GM21526 (cell line): ENCODE results near the gene PPP2R5C.
A peak's percentile ranks its signal among the peaks of the same experiment; 100 is the strongest.
"Not testable (repeated sequence)": the region's sequence is repeated elsewhere in the genome, so short reads cannot be mapped to it uniquely, and the experiment has no call there.

ENCODE experiments used
- ATAC-seq: cut with Tn5 transposase; IDR thresholded peaks from one replicate; pipeline ENCODE4 v1.9.1; 2021; ENCODE audit warnings: moderate library complexity; ENCODE audit not compliant: unreplicated experiment, low FRiP score

Gene PPP2R5C

GRCh38 chr14:101749756-101750155 is 11.8 kb upstream of the PPP2R5C start:
- ATAC-seq: not testable (repeated sequence)

DNA sequence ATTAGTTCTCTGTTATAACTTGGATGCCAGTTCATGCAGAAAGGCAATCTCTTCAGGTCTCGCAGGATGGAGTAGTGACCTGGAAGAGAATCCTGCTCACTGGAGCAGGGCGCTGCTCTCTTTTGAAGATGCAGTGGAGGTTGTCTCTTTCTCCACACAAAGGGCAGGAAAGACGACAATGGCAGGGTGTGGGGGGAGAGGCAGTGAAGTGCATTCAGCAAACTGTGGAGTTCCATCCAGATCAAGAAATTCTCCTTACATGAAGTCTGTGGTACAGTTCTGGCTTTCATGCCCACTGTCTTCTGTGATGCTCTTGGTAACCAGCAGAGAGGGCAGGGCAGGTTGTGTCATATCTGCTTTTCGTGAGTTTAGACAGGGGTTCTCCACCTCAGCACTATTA is 6.6 kb upstream of the PPP2R5C start:
- no peak for ATAC-seq

DNA sequence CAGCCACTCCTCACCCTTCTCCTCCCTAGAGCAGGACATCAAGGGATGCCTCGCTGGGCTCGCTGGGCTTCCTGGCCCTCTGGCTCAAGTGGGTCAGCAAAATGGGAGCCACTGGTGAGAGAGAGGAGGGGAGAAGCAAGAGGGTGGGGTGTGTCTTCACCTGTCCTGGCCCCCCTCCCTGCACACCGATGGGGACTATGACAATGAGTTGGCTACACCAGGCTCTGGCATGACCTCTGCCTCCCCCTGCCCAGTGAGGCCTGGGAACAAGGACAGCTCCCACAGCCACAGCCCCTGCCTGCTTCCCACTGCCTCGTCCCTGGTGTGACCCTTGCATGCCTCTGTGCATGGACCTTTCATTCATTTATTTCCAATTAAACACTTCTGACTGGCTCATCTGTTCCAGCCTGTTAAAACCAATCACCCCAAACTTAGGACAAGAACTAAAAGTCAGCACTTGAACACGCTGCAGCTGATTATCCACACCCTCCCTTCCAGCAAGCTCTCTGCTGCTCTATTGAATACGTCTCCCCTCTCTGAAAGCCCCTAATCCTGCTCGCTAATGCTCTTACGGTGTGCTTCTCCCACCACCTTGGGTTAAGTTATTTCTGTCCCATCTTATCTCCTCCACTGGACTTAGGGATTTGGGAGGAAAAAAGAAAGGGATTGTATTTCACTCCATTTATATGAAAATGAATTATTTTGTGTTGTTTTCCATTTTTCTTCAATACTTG is 5.8 kb upstream of the PPP2R5C start:
- ATAC-seq: no peak

GRCh38 chr14:101757064-101757838 is 4.3 kb upstream of the PPP2R5C start:
- ATAC-seq: no peak

- ATAC-seq: no peak
Measured at GRCh38 chr14:101757839-101758211, 3.7 kb upstream of the PPP2R5C start.

- ATAC-seq: no peak
Measured at GRCh38 chr14:101758913-101759593, 2.5 kb upstream of the PPP2R5C start.

DNA sequence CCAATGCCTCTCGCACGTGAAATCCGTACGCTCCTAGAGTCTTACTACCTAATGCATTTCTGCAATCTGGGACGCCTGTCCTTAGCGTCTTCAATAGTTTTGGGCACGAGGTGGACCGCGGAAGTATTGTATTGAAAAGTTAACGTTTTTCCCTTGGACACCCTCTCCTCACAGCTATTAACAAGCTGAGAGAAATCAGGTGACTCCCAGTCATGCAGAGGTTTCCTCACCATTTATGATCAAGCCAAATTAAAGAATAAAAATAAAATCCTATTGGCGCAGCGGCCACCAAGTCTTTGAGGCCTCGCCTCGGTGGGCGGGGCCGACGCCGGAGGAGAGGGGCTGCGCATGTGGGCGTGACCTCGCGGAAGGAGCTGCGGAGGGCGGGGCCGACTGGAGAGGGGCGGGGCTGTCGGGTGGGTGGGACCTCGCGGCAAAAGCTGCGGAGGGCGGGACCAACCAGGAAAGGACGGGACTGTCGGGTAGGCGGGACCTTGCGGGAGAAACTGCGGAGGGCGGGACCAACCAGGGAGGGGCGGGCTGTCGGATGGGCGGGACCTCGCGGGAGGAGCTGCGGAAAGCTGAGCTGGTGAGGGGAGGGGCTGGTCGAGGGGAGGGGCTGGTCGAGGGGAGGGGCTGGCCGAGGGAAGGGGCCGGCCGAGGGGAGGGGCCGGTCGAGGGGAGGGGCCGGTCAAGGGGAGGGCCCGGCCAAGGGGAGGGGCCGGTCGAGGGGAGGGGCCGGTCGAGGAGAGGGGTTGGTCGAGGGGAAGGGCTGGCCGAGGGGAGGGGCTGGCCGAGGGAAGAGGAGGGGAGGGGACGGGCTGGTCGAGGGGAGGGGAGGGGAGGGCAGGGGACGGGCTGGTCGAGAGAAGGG is 1.1 kb upstream of the PPP2R5C start:
- ATAC-seq: peak; percentile 52

DNA sequence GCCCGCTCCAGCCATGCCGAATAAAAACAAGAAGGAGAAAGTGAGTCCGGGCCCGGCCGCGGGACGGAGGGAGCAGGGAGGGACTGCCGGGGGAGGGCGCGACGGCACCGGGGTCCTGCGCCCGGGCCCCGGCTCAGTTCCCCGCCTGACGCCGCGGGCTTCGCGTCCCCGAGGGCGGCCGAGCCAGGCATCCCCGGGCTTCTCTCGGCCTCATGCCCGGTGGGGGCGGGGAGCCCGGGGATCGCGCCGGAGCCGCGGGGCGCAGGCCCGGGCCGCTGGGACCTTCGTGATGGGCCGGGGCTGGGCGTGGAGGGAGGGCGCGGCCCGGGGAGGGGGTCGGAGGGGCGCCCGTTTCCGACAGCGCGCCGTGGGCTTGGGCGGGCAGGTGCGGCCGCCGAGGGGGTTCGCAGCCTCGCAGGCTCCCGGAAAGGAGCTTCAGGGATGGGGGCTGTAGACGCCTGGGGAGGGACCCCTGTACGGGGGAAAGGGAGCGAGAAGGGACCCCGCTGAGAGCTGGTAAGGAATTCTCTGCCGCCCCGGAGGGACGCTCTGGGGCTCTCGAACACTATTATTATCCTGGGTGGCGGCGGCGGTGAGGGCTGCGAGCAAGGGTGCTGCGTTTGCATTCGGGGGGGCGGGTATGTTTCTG is 496 bp downstream of the PPP2R5C start:
- peak; percentile 12 for ATAC-seq

DNA sequence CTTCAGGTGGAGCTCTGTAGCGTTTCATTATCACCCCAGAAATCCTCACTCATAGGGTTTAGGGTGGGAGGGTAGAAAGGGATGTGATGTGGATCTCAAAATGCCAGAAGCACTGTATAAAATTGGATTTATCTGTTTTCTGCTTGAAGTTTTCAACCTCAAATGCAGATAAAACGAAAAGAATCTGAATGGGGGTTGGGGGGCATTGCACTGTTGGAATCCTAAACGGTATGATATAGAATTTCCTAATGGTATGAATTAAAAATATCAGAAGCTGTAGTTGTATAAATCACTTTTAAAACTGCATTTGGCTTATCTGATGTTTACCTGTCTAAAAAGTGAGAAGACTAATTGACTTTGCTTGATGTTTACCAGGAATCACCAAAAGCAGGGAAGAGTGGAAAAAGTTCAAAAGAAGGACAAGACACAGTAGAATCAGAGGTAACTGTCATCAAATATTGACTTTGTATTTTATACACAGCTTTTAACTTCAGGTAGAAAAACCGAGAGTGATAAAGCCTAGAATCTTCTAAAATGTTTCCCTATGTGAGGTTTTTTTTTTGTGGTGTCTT is 1.1 kb downstream of the PPP2R5C start:
- no peak for ATAC-seq

DNA sequence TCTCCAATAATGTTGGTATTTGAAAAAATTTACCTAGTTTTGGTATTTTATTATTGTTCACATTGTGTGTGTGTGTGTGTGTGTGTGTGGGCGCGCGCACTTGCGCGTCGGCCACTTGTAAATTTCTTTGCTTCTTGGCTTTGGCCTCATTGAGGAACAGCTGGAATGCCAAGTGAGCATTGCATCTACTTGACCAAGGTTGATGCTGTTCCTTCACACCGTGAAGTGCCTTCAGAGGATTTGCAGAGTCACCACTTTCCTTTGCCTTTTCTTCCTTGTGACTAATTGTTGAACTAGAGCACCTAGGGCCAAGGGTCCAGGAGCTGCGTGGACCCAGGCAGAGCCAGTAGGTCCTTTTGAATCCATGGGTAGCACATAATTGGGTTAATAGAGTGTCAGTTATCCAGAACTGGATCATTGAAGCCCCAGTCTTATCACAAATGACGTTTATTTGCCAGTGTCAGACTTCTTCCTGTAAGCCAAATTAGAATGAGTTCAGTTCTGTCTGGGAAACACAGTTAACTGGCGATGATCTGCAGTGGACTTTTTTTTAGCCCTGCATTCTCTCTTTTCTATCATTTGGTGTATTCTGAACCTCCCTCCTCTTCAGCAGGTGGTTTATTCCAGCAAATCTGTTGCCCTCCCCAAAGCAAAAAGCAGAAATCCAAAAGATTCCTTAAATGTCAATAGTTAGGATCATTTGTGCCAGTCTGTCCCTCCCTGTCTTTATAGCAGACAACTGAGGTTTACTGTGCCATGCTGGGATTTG is 2.6 kb downstream of the PPP2R5C start:
- no peak for ATAC-seq

DNA sequence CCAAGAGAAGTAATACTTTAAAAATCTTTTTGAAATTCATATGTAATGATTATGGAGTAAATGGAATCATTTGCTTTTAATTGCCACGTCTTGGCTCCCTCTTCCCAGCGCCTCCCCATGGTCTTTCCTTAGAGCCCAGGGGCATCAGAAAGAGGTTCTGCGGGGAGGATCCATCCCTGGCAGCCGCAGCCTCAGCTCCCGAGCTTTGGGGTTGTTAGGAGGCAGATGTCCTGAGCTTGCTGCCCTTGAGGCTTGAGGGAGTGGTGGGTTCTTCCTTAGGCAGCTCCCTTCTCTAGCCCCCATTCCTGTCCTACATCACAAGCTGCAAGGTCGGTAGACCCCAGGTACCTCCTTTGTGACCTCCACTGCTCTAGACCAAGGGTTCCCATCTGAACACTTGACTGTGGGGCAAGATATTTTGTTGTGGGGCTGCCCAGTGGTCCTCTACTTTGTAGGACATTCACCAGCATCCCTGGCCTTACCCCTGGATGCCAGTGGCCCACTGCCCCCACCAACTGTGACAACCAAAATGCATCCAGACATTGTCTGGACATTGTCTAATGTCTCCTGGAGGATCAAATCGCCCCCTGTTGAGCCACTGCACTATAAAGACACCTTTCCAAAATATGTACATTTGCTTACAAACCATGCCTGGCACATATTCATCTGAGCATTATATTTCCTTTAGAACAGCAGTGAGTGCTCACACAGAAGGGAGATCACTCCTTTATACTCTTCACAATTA is 6.3 kb downstream of the PPP2R5C start:
- no peak for ATAC-seq

- no peak for ATAC-seq
Measured at GRCh38 chr14:101770183-101770582, 8.7 kb downstream of the PPP2R5C start.

DNA sequence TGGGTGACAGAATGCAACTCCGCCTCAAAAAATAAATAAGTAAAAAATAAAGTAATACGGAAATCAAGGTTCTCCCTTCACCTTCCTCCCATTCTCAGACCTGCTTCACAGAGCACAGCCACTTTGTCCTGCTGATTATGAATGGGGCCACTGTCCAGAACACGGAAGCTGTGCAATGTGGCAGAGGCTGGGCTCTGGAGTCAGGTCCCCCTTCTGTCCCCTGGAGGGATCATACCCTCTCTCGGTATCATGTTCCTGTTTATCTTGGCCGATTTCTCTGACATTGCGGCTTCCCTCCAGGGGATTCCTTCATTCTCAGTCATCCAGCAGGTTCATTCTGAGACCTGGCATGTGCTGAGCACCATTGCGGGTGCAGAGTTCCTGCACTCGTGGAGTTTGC is 11.3 kb downstream of the PPP2R5C start:
- ATAC-seq: no peak

- ATAC-seq: no peak
Measured at GRCh38 chr14:101773378-101773777, 11.9 kb downstream of the PPP2R5C start.

GRCh38 chr14:101774006-101774795 is 12.7 kb downstream of the PPP2R5C start:
- ATAC-seq: no peak

GRCh38 chr14:101774814-101775213 is 13.3 kb downstream of the PPP2R5C start:
- no peak for ATAC-seq

DNA sequence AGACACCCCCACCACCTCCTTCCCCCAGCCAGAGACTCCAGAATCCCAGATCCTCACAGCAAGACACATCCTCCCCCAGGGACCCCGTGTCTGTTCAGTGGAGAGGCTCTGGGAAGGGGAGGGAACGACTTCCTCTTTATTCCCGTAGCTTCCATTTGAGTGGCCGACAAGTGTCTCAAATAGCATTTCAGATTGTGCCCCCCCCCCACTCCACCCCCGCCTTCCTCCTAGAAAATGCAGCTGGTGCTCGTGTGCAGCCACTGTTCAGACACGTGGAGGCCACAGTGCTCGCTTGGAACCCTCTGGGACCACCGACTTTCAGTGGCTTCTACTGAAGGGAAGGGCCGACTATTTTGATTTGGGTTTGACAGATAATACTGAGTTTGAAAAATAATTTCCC is 14.3 kb downstream of the PPP2R5C start:
- ATAC-seq: no peak

DNA sequence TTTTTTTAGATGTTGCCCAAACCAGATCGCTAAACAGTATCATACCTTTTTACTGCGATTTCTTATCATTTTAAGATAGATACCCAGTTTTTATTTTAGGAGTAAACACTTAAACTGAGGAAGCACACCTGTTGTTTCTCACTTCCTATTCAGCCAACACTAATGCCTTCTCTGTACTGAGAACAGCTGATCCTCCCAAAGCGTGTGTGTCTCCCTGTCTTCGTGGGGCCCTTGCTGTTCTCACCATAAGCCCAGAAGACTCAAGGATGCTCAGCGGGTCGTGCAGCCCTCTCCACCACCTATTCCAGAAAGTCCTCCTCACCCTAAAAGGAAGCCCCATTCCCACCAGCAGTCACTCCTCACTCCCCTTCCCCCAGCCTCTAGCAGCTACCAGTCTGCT is 14.8 kb downstream of the PPP2R5C start:
- peak; percentile 64 for ATAC-seq
